NT2/D1 (cell line): ENCODE measurements around the gene PDE1C.

Experiments used
- DNase-seq: peaks from one replicate; pipeline ENCODE4 v3.0.0-alpha.2; 2011; ENCODE audit warnings: low read depth, low spot score
- H3K27me3 ChIP-seq: 2 replicates; pipeline ENCODE4 v1.6.0; 2011; ENCODE audit warnings: mild to moderate bottlenecking; ENCODE audit not compliant: insufficient read length, insufficient read depth
- H3K36me3 ChIP-seq: 2 replicates; pipeline ENCODE4 v1.6.1; 2011; ENCODE audit warnings: mild to moderate bottlenecking, low read length, mixed read lengths; ENCODE audit not compliant: insufficient read depth, insufficient read length
- H3K4me1 ChIP-seq: 2 replicates; pipeline ENCODE4 v1.5.1; 2011; ENCODE audit not compliant: insufficient read depth, insufficient read length
- H3K4me3 ChIP-seq: 2 replicates; pipeline ENCODE4 v1.5.1; 2011; ENCODE audit warnings: low read depth; ENCODE audit not compliant: insufficient read length
- H3K9ac ChIP-seq: 2 replicates; pipeline ENCODE4 v1.6.0; 2011; ENCODE audit warnings: low read depth; ENCODE audit not compliant: insufficient read length
- H3K9me3 ChIP-seq: 2 replicates; pipeline ENCODE4 v1.5.1; 2011; ENCODE audit warnings: mild to moderate bottlenecking, low read length; ENCODE audit not compliant: insufficient read depth
- SUZ12 ChIP-seq: IDR thresholded peaks from 2 replicates; pipeline ENCODE4 v1.6.1; 2011; ENCODE audit not compliant: insufficient read length, insufficient read depth; ENCODE audit errors: extremely low read depth
- YY1 ChIP-seq: IDR thresholded peaks from 2 replicates; pipeline ENCODE4 v1.6.1; 2011; ENCODE audit not compliant: insufficient read length, insufficient read depth
- ZNF274 ChIP-seq: IDR thresholded peaks from 2 replicates; pipeline ENCODE4 v1.6.1; 2011; ENCODE audit warnings: mild to moderate bottlenecking, low read depth, low read length

Gene PDE1C

DNA sequence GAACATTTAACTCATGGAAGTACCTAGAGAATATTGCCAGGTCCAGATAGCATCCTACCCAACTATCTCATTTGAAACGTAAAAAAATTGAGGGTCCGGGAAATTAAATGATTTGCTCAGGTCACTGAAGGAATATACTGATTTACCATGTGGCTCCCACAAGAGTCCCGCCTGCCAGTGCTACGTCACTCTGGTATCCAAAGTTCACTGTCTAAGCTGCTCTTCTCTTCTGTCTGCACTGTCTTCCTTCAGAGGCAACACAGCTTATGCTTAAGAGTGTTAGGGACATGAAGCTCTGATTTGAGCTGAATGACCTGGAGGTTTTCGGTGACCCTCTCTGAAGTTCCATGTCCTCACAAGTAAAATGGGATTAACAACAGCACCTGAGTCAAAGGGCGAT, 114.6 kb downstream of the PDE1C start:
- TF ChIP-seq ZNF274 (no peak), YY1 (no peak), SUZ12 (no peak)
- Histone ChIP-seq H3K9me3 (no peaks in the 10 kb centered on the region), H3K4me1 (no peaks in the 10 kb centered on the region), H3K27me3 (no peaks in the 10 kb centered on the region), H3K4me3 (no peak overlapping the region), H3K36me3 (no peaks in the 10 kb centered on the region), H3K9ac (no peak overlapping the region)
- DNase-seq, result no peak

DNA sequence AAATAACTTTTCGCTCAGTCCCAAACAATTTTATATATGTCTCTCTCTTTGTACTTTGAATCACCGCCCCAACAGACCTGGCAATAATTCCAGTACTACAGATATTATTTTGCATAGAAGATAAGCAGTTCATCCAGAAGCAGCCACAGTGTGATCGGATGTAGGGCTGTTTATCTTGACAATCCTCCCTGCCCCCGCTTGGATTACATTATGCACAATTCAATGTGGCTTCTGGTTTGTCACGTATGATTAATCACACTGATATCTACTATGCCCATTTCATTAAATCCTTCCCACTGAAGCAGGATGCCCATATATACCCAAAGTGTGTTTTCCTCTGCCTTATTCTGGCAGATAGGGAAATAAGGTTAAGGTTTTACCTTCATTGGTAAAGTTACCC, 115.2 kb downstream of the PDE1C start:
- Histone ChIP-seq H3K27me3 (no peaks in the 10 kb centered on the region), H3K9me3 (no peaks in the 10 kb centered on the region), H3K4me1 (no peaks in the 10 kb centered on the region), H3K4me3 (no peak overlapping the region), H3K9ac (no peak overlapping the region), H3K36me3 (no peaks in the 10 kb centered on the region)
- no peak for TF ChIP-seq YY1
- no peak for TF ChIP-seq ZNF274
- no peak for TF ChIP-seq SUZ12
- DNase-seq, result no peak

DNA sequence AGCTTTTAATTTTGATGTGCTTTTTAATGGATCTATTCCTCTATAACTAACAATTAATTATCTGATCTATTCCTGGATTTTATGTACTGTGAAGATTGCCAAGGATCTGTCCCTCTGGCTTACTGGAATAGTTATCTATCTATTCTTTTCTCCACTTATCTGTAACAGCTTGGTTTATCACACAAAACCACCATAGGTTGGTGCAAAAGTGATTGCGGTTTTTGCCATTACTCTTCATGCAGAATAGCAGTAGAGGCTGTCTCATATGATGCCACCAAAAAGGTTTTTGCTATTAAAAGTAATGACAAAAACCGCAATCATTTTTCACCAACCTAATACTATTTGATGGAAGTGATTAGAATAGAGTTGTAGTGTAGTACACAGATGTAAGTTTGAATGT, 115.7 kb downstream of the PDE1C start:
- Histone ChIP-seq H3K4me1 (no peaks in the 10 kb centered on the region), H3K27me3 (no peaks in the 10 kb centered on the region), H3K4me3 (no peak overlapping the region), H3K36me3 (no peaks in the 10 kb centered on the region), H3K9ac (no peak overlapping the region), H3K9me3 (no peaks in the 10 kb centered on the region)
- TF ChIP-seq YY1 (no peak), ZNF274 (no peak), SUZ12 (no peak)
- DNase-seq, result no peak

DNA sequence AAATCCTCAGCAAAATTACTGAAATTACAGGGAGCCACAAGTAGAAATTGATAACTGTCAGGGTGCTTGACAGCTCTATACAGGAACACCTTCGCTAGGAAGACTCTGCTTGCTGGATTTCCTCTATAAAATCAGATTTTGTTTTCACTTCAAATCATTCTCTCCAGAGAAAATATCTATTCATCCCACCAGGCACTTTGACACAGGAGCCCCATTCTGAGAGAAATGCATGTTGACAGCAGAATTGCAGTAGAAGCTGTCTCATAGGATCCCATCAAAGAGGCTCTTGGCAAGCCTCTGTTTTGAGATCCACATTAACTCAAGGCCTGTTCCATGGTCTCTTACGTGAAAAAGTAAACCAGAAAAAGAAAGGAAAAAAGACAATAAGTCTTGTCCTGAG, 116.8 kb downstream of the PDE1C start:
- no peaks in the 10 kb centered on the region for H3K4me1 ChIP-seq
- no peaks in the 10 kb centered on the region for H3K27me3 ChIP-seq
- no peaks in the 10 kb centered on the region for H3K36me3 ChIP-seq
- no peak overlapping the region for H3K4me3 ChIP-seq
- no peak overlapping the region for H3K9ac ChIP-seq
- TF ChIP-seq YY1, result no peak
- TF ChIP-seq ZNF274, result no peak
- TF ChIP-seq SUZ12, result no peak
- no peaks in the 10 kb centered on the region for H3K9me3 ChIP-seq
- no peak for DNase-seq

DNA sequence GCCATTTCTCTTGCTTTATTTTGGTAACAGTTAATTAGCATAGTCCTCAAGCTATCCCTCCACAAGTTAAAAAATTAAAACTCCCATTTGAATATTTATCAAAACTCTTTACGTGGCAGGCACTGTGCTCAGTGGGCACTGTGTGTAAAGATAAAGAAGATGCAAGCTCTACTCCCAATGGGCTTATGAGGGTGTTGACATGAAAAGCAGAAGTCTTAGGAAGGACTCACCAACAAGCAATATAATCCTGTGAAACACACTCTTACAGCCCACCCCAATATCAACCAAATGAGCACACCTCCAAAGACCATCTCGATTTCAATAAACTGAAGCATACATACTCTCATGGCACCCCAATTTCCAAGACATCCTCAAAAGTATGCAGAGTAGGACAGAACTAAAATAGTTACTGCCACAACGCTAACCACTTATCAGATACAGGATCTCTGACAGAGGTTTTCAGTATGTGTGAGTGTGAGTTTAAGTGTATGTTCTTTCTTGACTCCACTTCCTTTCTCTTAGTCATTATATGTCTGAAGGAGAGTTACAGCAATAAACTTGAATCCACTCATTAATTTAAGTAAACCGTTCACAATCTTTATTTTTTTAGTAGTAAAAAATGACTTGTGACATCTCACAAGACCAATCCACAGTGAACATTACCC, 120.0 kb downstream of the PDE1C start:
- H3K27me3 ChIP-seq, result no peaks in the 10 kb centered on the region
- H3K4me3 ChIP-seq, result no peak overlapping the region
- H3K36me3 ChIP-seq, result no peaks in the 10 kb centered on the region
- TF ChIP-seq SUZ12 (no peak), YY1 (no peak), ZNF274 (no peak)
- H3K9ac ChIP-seq, result no peak overlapping the region
- H3K4me1 ChIP-seq, result no peaks in the 10 kb centered on the region
- no peak for DNase-seq
- H3K9me3 ChIP-seq, result peaks cover 8% of the 10 kb centered on the region; the same call in 1 of the 2 replicates

DNA sequence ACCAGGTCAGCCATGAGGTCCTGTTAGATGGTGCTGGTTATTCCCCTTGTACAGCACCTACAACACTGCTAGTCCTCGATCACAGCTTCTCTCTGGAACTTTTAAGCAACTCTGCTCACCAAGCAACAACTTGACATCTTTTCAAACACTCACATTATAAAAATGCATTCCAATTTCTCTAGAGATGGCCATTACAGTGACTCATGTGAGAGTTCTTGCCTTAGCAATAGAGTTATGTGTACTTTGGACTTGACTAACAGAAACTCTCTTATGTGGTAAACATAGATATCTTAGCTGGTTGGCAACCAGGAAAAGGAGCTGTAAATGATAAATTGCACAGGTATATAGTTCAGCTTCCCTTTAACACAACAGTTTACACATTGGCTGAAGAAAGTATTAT, 122.2 kb downstream of the PDE1C start:
- Histone ChIP-seq H3K4me1 (no peaks in the 10 kb centered on the region), H3K9me3 (peaks cover 8% of the 10 kb centered on the region; the same call in 1 of the 2 replicates), H3K9ac (no peak overlapping the region), H3K27me3 (no peaks in the 10 kb centered on the region), H3K4me3 (no peak overlapping the region), H3K36me3 (no peaks in the 10 kb centered on the region)
- DNase-seq, result no peak
- TF ChIP-seq ZNF274, result no peak

DNA sequence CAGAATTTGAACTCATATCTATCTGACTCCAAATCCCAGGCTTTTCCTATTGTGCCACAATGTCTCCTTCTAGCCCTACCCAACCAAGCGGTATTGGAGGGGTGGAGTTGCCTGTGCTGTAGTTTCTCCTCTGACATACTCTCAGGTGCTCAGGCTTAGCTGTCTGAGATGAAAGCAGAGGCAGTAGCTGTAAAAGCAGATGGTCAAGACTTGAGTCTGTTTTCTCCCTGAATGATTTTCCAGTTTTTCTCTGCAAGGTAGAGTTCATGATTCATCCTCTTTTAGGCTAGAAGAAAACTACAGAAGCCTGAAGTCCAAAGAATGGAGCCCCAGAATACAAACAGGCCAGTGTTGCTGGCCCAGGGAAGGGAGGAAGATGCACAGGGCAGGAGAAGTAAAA, 130.0 kb downstream of the PDE1C start:
- TF ChIP-seq YY1 (no peak), ZNF274 (no peak), SUZ12 (no peak)

DNA sequence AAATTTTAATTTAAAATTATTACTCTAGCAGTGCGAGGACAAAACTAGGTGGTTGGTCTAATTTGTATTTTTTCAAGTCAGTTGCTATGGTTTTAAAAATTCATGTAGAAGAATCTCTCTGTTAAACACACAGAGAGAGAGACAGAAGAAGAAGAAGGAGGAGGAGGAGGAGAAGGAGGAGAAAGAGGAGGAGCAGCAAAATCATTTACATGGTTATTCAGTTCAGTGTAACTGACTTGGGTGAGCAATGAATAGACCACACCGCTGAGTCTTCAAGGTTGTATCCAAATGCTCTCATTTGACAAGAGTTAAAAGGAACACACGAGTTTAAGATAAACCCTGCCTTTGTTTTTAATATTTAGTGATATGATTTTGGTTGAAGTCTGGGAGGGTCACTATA, 131.1 kb downstream of the PDE1C start:
- H3K9me3 ChIP-seq, result no peaks in the 10 kb centered on the region
- H3K4me3 ChIP-seq, result no peak overlapping the region
- H3K9ac ChIP-seq, result no peak overlapping the region
- DNase-seq, result no peak
- no peaks in the 10 kb centered on the region for H3K4me1 ChIP-seq
- no peak for TF ChIP-seq ZNF274
- TF ChIP-seq YY1, result no peak
- no peak for TF ChIP-seq SUZ12
- no peaks in the 10 kb centered on the region for H3K27me3 ChIP-seq
- H3K36me3 ChIP-seq, result no peaks in the 10 kb centered on the region

More for the DNA sequence above, 130.0 kb downstream of the PDE1C start:
- Histone ChIP-seq H3K4me3 (no peak overlapping the region), H3K4me1 (no peaks in the 10 kb centered on the region), H3K9ac (no peak overlapping the region), H3K27me3 (no peaks in the 10 kb centered on the region), H3K36me3 (no peaks in the 10 kb centered on the region), H3K9me3 (no peaks in the 10 kb centered on the region)
- no peak for DNase-seq
